ENCODE data around the gene CERS3.

CERS3 gene

DNA sequence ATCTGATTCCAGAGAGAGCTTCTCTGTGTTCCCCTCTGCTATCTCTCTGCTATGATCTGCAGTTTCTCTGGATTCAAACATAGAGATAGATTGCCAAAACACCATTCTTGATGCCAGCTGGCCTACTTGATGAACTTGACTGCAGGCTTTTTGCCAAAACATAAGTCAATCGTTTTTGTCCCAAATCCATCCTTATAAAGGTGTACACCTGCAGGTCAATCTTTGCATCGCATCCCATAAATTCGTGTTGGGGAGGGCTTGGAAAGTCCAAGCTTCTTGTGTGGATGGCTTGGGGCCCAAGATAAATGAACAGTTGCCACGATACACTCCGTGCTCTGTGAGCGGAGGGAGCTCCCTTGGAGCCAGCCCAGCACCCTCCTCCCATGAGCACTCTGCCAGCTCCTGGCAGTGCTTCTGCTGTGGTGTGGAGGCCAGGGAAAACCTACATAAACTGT lies 2.7 kb downstream of the CERS3 start:
- DNase-seq = peak; percentile 20

DNA sequence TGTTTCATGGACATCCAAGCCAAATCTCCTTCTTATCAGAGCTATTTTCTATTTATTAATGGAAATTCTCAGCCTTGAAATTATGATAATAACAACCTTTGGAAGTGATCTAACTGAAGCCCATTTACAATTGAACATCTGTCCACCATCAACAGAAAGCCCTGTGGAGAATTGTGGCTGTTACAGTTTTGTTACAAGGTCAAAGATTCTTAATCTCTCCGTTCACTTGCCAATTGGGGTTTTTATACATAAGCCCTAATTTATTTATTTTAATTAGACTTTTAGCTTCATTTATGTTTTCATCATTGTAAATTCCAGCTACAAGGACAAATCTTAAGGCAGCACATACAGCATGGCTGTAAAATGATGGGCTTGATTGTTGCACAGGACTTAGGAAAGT lies 3.3 kb downstream of the CERS3 start:
- no peak for DNase-seq

DNA sequence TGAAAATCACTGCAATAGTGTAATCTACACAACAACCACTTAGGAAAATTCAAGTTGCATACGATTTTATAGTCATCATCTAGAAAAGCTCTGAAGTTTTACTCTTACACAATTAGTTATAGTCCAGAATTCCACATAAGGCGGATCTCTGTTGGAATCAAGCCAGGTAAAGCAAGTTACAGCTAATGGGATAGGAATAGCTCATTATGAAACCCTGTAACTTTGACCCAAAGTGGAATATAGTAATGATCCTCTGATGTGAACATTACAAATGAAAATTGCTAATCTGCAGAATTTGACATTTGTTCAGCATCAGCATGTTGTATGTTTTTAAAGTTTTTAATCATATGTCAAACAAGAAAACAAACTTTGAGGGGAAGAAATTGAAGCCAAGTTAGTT lies 4.4 kb downstream of the CERS3 start:
- DNase-seq = no peak

DNA sequence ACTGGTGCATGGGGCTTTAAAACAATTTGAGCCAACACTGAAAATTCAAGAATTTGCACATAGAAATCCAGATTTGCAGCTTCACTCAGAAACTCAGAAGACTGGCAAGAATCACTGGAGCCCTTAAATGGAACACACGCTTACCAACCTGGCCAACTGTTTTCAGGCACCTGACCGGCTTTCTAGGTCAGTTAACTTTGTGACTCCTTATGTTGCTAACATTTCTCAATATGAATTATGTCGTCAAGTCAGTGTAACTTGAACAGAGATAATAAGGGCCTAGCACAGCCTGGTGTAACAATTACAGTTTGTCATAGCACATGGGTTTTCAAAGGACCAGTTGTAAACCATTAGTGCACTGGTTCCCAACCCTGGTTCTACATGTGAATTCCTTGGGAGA lies 6.8 kb downstream of the CERS3 start:
- no peak for DNase-seq

DNA sequence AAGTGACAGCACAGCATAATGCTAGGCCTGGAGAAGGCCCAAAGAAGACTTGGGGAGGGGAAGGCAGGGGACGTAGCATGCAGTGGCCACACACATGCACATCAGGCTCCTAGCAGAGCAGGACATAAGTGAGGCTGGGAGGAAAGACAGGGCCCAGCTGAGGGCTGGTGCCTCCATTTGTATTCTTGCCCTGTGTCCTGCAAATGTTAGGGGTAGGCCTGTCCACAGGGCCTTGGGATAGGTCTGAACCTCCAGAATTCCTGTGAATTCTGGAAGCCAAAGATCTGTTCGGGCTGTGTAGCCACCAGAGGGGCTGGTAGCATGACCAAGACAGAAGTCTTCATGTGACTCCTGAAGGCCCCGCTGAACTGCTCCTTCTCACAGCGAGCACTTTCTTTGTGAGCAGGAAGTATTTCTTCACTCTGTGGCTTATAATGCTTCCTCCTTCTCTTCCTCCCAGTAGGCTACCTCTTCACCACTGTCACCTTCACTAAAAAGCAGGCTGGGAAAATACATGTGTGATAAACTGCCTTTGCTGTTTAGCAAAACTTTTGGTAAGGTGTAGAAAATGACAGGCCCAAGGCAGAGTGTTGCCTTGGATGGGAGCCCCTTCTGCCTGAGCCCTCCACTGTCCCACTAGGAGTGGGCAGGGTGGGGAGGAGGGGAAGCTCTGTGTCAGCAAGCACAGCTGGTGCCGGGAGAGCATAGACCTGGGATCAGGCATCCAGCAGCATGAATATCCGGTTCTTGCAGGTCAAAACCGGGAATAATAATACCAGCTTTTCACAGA lies 8.4 kb downstream of the CERS3 start:
- DNase-seq = no peak

DNA sequence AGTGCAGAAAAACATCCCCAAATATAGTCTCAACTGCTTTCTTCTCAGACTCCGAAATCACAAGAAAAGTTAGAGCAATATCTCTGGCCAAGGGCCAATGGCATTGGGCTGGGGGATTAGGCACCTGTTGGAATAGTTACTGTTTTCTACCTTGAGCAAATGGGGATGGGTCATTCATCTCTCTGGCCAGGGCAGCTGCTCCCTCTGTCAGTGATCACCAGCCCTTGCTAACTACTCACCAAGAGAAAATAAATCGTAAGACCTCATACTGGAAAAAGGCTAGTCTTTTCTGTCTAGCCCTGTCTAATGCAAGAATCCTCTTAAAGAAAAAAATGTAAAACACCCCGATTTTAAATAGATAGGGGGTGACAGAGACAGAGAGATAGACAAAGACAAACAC lies 10.9 kb downstream of the CERS3 start:
- DNase-seq = no peak

DNA sequence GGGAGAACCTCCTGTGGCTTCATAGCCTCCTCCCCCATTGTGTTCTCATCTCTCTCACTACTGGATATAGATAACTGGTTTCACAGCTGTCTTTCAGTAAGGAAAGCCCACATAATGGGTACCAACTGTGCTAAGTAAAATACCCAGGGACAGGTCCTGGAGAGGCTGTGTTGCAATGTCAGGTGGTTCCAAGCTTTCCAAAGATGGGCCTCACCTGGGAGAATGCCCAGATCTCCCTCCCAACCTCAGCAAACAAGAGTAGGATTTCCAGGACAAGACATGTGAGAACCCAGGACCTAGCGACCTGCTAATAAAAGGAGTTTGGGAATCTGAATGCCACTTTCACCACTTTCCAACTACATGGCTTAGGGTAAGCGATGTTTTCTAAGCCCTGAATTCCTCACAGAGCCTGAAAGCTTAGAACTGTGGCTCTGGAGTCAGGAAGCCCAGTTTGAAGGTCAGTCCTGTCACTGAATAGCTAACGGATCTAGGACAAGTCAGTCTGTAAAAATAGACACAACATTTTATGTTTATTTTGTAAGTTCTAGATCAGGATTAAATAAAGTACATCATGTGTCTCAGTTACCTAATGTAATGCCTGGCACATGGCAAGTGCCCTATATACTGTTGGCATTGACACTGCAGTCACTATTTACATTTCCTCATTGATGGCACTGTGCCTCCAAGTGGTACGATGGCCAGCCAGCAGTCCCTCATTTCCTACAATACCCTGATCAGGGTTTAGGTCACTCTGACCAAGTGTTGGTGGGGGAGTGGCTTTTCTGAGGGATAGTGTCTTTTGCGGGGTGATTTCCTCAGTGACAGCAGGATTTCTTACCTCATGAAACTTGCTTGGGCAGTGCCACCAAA lies 11.9 kb downstream of the CERS3 start:
- DNase-seq = no peak

DNA sequence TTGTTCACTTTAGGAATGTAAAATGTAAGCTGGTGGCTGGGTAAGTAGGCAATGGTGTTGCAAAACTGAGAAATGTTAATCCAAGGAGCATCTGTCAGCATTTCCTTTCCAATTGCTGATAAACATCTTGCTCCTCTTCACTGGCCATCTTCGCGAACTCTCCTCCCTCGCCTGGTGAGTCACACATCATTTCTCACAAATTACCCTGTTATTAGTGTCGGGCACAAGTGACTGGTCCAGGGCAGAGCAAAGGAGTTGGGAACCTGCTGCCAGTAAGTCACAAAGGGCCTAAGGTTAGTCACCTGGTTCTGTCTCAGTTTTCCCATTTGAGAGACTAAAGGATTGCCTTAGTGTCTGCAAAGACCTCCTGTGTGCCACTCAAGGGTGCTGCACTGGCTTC lies 13.0 kb downstream of the CERS3 start:
- DNase-seq = no peak

DNA sequence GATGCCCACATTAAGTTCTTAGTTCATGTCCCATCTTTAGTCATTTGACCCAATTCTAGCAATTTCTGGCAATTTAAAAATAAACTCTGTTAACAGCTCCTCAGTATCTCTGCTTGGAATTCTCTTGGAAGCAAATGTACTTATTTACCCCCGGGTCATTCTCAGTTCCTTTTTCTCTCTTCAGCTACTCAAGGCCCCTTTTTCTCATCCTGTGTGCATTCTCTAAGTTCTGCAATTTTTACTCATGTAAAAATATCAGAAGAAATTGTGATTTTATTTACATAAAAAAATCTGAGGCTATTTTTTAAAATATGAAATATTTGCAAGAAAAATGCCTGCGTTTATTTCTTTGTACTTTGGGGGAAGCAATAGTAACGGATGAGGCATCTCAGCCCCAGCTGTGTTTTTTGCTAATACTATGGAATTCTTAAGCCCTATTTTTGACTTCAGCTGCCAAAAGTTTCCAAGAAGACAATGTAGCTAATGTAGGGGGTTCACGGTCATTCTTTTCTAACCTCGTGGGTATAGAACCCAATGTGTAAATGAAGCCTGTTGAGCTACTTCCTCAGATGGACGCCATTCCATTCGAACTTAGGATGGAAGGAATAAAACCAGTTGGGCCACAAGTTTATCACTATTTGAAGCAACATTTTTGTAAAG lies 20.0 kb downstream of the CERS3 start:
- no peak for DNase-seq

DNA sequence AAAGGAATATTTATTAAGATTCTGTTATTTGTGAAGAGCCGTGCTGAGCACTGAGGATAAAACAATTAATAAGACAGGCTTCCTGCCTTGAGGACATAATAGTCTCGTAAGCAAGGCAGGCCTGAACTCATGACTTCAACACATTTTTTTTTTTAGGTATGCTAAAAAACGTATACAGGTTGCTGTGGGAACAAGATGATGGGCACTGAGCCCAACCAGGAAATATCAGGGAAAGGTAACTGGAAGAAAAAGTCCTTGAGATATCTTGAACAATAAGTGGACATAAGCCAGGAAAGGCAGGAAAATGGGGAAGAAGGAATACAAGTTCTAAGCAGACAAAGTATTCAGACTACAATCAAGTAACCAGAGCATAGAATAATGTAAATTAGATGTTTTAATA lies 26.1 kb downstream of the CERS3 start:
- no peak for DNase-seq

DNA sequence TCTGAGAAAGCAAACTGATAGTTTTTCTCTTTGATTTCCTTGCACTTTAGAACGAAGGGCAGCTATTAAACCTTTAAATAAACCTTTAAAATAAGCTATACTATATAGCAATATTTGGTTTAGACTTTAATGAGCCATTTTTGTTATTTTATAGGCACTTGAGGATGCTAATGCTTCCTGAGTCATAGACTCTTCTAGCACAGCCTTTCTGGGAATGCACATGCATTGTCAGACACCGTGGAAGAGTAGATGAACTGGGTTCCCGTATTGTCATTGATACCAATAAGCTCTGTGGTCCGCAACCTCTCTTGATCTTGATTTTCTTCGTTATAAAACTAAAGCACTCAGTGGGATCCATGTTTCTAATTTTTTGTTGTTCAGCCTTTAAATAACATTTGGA lies 27.6 kb downstream of the CERS3 start:
- no peak for DNase-seq

DNA sequence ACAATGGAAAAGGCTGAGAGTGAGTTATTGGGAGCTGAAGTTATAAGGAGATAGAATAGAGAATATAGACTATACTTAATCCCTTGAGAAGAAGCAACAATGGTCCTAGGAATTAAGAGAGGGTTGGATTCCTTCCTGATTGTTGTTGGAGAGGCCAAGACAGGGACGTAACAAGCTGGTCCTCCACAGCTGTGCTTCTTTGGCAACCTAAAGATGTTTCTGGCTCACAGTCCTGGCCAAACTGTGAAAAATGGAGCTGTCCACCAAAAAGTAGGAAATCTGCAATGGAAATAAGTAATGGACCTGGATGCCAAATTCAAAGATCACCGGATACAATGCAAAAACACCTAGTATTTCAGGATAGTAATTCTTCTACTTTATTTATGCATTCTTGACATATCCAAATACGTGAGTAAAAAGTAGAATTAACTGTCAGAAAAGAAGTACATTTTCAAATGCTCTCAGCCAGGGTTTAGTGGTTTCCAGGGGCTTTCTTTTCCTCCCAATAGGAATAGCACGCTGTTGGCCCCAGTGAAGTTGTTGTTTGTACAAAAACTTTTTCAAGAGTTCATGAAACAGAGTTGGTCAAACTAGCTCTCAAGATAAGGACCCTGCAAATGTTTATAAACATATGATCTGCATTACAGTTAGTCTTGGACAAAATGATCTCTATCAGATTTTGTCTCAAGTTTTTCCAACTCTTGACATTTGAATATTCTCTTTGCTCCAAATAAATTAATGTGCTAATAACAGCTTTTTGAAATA lies 28.3 kb downstream of the CERS3 start:
- DNase-seq = no peak

DNA sequence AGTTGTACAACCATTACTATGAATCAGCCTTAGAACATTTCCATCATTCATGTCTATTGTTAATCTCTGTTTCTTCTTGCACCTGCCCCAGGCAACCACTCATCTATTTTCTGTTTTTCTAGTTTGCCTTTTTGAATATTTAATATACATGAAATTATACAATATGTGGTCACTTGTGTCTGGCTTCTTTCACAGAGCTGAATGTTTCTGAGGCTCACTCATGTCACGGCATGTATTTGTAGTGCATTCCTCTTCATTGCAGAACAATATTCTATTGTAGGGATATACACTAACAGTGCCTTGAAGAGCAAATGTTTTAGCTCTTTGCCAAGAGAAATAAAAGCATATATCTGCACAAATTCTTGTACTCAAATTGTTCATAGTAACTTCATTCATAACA lies 32.9 kb downstream of the CERS3 start:
- DNase-seq = no peak

DNA sequence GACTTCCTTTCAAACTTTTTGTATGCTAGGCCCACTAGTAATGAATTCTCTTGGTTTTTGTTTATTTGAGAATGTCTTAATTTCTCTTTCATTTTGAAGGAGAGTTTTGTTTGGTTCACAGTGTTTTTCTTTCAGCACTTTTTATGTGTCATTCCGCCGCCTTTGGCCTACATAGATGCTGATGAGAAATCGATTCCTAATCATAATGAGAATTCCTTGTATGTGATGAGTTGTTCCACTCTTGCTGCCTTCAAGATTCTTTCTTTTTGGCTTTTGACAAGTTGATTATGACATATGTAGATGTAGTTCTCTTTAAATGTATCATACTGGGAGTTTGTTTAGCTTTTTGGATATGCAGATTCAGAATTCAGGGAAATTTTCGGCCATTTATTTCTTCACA lies 35.5 kb downstream of the CERS3 start:
- no peak for DNase-seq

DNA sequence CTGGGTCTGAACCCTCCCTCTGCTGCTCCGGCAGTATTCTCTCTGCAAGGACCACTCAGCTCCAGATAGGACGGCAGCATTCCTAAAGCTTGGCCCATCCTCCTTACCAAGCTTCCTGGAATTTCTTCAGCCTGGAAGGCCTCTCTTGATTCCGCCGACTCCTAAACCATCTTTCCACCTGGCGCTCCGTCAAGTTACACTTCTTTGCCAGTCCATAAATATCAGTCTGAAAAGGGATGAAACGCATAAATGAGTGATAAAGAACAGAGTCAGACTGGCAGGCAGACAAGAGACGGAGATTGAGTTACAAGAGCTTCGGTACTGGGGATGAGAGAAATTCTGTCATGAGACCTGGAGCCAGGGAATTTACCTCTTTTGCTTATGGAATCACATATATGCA lies 44.3 kb downstream of the CERS3 start:
- DNase-seq = no peak

DNA sequence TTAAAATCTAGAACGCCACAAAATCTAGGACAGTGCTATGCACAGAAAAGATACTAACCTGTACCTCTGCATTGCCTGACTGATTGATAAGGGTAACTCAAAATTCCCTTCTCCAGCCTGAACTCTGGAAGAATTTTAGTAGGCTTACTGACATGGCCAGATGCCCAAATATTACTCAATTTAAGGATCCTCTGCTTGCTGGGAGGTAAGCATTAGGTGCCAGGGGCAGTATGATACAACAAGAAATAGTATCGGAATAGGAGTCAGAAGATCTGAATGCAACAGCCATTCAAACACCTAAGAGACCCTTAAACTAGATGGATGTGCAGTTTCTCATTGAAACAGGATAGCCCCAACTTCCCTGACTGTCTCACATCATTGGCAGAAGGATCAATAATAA lies 45.4 kb downstream of the CERS3 start:
- no peak for DNase-seq

DNA sequence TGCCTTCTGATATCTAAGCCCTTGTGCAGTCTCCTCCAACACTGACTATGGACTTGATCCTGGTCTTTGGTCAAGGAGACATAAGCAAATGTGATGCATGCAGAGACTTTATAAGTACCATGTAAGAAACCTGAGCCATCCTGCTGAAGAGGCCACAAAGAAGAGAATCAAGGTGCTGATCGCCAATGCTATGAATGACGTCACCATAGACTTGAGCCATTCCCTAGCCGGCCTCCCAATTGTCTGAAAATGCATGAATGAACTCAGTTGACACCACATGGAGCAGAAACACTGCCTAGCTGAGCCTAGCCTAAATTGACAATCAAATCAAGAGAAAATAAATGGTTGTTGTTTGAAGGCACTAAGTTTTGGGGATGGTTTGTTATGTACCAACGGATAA lies 51.9 kb downstream of the CERS3 start:
- DNase-seq = no peak

DNA sequence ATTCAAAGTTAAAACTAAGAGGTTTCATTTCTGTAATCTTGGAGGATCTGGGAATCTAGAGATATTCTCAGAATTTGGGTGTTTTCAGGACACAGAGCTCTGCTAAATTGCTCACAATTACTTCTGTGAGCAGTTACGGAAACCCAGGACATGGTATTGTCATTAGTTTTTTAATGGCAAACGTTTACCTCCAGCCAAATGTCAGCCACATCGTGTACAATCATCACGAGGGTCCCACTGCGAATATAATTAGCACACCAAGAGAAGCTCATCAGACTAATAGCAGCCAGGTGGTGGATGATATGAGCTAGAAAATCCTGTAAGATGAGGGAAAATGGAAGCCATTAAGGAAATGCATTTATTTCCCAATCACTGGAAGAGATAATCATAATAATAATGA lies 56.0 kb downstream of the CERS3 start:
- DNase-seq = no peak

DNA sequence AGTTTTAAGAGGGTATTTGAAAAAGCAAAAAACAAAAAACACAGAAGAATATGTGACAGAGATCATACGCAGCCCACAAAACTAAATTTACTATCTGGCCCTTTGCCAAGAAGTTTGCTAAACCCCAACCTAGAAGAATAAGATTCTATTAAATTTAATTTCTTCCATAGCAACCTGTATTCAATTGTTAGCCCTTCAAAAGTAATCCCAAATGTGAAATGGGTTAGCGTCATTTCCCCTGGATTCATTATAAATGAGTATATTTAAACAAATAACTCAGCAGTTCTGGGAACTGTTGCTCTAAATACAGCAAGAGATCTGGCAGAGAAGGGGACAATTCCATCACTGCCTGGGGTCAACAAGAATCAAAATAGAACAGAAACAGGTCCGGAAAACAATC lies 56.8 kb downstream of the CERS3 start:
- peak; percentile 19 for DNase-seq

DNA sequence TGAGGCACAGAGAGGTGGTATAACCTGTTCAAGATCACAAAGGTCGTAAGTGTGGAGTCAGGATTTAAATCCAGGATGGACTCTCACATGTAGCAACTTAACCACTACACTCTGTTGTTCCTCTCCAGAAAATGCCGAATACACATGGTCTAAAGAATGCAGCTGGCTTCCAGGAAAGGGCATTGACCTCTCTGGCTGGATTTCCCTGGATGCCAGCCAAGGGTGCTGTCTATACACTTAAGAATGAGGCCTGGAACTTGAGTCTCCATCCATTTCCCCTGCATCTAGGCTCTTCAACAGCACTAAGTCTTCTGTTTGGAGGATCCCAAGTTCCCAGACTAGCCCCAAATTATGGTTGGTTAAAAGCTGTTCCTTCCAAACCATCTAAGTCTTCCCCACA lies 60.5 kb downstream of the CERS3 start:
- DNase-seq = peak; percentile 15

DNA sequence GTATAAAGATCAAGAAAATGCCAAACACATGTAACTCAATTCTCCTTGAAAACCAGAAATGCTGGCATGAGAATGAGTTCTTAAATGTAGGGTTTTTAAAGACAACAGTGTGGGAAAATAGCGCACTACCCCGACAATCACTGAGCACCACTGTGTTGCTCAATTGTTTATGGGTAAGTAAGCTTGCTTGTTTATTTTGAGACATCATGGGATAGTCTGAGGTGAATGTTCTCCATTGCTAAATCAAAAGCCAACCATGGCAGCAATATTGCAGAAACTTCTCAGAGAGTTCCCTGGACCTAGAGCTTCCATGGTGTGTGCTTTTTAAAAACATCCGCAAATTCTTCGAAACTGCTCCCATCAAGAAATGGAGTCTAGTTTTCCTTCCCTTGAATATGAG lies 62.7 kb downstream of the CERS3 start:
- DNase-seq = no peak

DNA sequence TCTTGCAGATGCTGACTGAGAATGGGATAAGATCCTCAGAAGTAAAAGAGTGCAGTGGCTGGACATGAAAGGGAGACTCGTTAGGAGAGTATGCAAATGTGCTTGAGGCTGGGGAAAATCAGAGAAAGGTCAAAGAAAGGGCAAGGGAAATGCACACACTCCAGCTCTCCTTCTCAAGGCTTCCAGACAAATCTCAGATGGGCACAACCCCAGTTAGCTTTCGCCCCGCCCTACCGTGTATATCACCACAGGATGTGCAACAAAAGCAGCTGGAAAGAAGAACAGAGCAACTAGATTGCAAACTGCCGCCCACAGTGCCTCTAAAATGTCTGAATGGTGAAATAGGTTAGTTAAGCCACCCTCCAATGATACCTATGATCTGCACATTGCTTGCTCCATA lies 63.9 kb downstream of the CERS3 start:
- no peak for DNase-seq

DNA sequence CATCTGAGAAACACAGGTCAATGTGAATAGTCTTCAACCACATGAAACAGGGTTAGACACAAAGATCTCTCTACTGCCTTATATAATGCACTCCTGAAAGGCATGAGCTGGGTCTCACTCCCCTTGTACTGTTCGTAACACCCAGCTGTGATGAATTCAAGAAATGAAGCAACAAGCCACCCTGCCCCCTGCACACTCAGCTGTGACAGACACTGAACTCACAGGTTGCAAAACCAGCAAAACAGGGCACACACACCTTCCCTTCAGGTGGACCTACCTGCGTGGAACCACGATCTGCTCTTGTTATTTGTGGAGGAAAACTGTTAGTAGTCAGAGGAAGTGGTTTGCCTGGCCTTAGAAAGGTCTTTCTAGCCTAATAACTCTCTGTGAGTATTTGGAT lies 64.5 kb downstream of the CERS3 start:
- DNase-seq = no peak
